IPS-11a (cell line): ENCODE data around the gene PSMG3.

ENCODE experiments used
- H3K4me3 ChIP-seq: one replicate; pipeline ENCODE4 v1.5.1; 2013; ENCODE audit warnings: low read depth, low read length, control low read depth

PSMG3 gene

DNA sequence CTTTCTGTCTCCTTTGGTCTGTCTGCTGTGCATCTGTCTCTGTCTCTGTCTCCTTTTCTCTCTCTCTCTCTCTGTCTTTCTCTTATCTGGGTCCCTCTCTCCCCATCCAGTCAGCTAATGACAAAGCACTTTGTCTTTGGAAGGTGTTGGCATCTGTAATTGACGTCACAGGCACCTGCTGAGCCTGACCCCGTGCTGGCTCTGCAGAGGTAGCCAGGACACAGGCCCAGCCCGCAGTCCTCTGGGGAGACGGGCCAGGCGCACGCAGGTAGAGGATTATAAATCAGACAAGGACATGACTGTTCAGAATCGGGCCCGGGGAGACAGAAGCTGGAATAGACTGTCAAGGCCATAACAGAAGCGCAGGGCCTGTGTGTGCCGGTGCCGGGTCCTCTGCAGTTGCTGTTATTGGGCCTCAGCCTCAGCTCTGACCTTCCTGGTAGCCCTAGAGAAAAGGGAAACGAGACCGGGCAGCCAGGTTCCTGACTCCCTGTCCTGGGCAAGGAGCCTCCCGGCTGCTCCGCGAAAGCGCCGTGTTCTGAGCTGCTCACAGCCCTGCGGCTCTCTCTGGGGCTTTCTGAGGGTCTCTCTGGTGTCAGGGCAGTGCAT, 10.7 kb upstream of the PSMG3 start:
- no peak overlapping the region for H3K4me3 ChIP-seq

DNA sequence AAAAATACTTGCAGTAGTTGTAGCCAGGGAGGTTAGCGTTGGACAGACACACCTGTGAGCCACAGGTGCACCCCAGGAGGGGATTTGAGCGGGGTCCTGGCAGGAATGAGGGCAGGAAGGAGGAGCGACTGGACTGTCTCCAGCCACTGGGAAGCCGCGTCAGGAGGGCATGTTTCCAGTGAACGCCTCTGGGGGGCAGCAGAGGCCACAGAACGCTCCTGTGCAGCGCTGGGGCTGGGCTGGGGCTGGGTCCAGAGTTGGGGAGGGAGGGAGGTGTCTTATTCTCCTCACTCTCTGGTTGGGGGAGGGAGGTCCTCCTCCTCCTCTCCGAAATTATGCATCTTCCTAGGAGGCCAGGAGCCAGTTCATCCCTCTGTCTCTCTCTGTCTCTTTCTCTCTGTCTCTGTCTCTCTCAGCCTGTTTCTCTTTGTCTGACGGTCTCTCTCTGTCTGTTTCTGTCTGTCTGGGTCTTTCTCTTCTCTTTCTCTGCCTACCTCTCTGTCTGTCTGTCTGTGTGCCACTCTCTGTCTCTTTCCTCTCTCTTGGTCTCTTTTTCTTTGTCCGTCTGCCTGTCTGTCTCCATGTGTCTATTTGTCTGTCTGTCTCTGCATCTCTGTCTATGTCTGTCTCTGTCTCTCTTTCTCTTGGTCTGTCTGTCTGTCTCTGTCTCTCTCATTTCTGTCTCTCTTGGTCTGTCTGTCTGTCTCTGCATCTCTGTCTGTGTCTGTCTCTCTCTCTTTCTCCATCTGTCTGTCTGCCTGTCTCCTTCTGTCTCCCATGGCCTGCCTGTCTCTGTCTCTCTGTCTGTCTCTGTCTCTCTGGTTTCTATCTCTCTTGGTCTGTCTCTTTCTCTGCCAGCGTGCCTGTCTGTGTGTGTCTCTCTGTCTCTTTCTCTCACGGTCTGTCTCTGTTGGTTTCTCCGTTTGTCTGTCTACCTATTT, 9.9 kb upstream of the PSMG3 start:
- no peak overlapping the region for H3K4me3 ChIP-seq

DNA sequence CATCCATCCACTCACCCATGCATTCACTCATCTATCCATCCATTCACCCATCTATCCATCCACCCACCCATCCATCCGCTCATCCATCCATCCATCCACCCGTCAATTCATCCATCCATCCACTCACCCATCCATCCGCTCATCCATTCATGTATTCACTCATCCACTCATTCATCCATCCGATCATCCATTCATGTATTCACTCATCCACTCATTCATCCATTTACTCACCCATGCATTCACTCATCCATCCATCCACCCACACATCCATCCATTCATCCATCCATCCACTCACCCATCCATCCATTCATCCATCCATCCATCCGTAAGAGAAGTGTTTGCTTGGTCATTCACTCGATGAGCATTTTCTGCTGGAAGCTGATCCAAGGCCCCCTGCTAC, 8.7 kb upstream of the PSMG3 start:
- no peak overlapping the region for H3K4me3 ChIP-seq

GRCh38 chr7:1576521-1577253, 6.9 kb upstream of the PSMG3 start:
- no peak overlapping the region for H3K4me3 ChIP-seq

GRCh38 chr7:1575809-1576208, 6.0 kb upstream of the PSMG3 start:
- H3K4me3 ChIP-seq: no peak overlapping the region

- no peak overlapping the region for H3K4me3 ChIP-seq
These were observed 2.4 kb upstream of the PSMG3 start for GRCh38 chr7:1572111-1572822.

DNA sequence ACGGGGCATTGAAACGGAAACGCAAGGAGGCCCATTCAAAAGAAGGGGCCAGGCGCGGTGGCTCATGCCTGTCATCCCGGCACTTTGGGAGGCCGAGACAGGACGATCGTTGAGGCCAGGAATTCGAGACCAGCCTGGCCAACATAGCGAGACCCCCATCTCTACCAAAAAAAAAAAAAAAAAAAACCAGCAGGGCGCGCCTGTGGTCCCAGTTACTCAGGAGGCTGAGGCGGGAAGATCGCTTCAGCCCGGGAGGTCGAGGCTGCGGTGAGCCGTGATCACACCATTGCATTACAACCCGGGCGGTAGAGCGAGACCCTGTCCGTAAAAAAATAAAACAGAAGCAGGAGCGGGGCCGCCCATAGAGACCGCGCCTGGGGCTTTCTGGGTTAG, 396 bp downstream of the PSMG3 start:
- H3K4me3 ChIP-seq: peak overlapping the region; percentile 69

DNA sequence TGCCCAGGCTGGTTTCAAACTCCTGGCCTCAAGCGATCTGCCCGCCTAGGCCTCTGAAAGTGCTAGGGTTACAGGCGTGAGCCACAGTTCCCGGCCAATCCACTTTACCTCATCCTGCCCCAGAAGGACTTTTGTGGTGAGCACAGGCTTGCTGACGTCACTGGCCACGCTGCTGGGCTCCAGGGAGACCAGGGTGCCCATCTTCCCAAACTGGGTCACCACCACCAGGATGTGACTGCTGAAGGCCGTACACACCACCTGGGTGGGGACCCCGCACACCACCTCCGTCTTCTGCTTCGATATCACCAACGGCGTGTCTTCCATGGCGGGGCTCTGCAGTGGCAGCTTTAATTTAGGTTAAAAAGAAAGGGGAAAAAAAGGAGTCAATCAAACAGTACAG, 816 bp downstream of the PSMG3 start:
- H3K4me3 ChIP-seq: no peak overlapping the region

DNA sequence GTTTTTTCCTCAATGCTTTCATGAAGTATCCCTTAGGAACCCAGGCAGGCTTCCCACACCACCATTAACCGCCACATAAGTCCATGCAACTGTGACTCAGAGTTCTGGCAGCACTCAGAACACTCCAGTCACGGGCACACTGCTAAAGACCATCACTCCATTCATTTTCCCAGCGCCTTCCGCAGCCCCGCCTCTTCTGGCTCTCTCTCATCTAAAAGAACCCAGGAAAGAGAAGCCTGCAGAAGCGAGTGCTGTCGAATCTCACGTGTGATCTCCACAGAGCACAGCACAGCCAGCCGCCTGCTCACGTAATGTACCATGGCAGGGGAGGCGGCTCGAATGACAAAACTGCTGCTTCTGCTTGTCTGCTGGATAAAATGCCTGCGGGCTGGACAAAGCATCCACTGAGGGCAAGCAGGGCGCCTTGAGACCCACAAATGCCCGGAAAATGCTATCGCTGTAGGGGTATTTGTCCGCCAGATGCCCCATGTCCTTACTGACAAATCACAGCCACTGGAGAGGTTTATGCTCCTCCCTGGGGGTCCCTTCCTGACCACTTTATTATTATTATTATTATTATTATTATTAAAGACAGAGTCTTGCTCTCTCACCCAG, 1.8 kb downstream of the PSMG3 start:
- no peak overlapping the region for H3K4me3 ChIP-seq

- no peak overlapping the region for H3K4me3 ChIP-seq
These were observed 2.6 kb downstream of the PSMG3 start for GRCh38 chr7:1567049-1567771.

- H3K4me3 ChIP-seq: no peak overlapping the region
These were observed 3.2 kb downstream of the PSMG3 start for GRCh38 chr7:1566687-1567048.

DNA sequence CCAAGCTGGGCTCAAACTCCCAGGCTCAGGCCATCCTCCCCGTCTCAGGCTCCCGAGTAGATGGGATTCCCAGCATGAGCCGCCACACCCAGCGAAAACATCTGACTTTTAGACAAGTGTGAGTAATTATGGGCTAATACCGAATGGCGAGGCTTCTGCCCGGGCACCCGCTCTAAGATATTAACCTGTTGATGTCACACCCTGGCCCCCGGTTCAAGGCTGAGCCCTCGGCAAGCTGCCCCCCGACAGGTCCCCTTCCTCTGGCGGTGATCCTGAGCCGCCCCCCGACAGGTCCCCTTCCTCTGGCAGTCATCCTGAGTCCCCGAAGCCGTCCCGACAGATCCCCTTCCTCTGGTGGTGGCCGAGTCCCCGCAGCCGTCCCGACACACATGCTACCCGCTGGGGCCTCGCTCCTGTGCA, 5.2 kb downstream of the PSMG3 start:
- no peak overlapping the region for H3K4me3 ChIP-seq

GRCh38 chr7:1563981-1564602, 5.7 kb downstream of the PSMG3 start:
- no peak overlapping the region for H3K4me3 ChIP-seq

GRCh38 chr7:1562597-1563051, 7.2 kb downstream of the PSMG3 start:
- no peak overlapping the region for H3K4me3 ChIP-seq

GRCh38 chr7:1562116-1562515, 7.7 kb downstream of the PSMG3 start:
- H3K4me3 ChIP-seq: no peak overlapping the region

GRCh38 chr7:1561036-1561940, 8.5 kb downstream of the PSMG3 start:
- H3K4me3 ChIP-seq: no peak overlapping the region

DNA sequence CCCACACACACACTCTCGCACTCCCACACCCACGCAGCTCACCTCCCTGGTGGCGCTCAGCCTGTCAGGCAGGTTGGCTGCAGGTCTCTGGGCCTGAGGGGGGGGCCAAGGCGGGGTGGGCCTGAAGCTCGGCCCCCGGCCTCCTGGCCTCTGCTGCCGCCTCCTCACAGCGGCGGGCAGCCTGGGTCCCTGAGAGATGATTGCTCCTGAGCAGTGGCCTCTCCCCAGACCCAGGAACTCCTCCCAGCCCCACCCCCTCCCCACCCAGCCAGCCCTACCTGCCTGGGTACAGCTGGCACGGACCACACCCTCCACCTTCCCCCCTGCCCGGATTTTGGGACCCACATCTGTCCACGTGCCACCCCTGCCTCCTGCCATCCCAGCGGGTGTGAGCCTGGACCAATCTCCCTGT, 9.2 kb downstream of the PSMG3 start:
- no peak overlapping the region for H3K4me3 ChIP-seq
